Suppressor macrophage treated with lipopolysaccharide for 1 hour (primary cell): Measurements from ENCODE around the gene CD58.
"Not testable (repeated sequence)": the region's sequence is repeated elsewhere in the genome, so short reads cannot be mapped to it uniquely, and the experiment has no call there.

Experiments used
- DNase-seq, 3 donors: peaks; one replicate each; pipeline ENCODE4 v3.0.0-alpha.2; 2020 to 2022

The CD58 gene

GRCh38 chr1:116591951-116592605, 21.3 kb upstream of the CD58 start:
- DNase-seq = not testable (repeated sequence)

GRCh38 chr1:116591006-116591950, 20.5 kb upstream of the CD58 start:
- DNase-seq = peak in 1 of 3 donors; percentile 45

- DNase-seq = not testable (repeated sequence)
Measured at GRCh38 chr1:116590359-116591005, 19.7 kb upstream of the CD58 start.

- DNase-seq = peak in 2 of 3 donors; percentile 66 to 71
Measured at GRCh38 chr1:116589101-116589735, 18.4 kb upstream of the CD58 start.

GRCh38 chr1:116587501-116588227, 16.8 kb upstream of the CD58 start:
- DNase-seq = peak; percentile 45 to 72 (median 64)

- peak; percentile 81 to 90 (median 84) for DNase-seq
Measured at GRCh38 chr1:116586741-116587143, 15.9 kb upstream of the CD58 start.

- DNase-seq = no peak
Measured at GRCh38 chr1:116585886-116586285, 15.1 kb upstream of the CD58 start.

GRCh38 chr1:116581323-116581885, 10.6 kb upstream of the CD58 start:
- no peak for DNase-seq

- DNase-seq = no peak
Measured at GRCh38 chr1:116580446-116581322, 9.9 kb upstream of the CD58 start.

- DNase-seq = no peak
Measured at GRCh38 chr1:116579259-116579875, 8.5 kb upstream of the CD58 start.

- no peak for DNase-seq
Measured at GRCh38 chr1:116578581-116578980, 7.8 kb upstream of the CD58 start.

- DNase-seq = no peak
Measured at GRCh38 chr1:116577759-116578314, 7.0 kb upstream of the CD58 start.

GRCh38 chr1:116574581-116575291, 3.9 kb upstream of the CD58 start:
- DNase-seq = peak; percentile 75 to 83 (median 79)

GRCh38 chr1:116573431-116574095, 2.7 kb upstream of the CD58 start:
- peak; percentile 56 to 70 (median 58) for DNase-seq

GRCh38 chr1:116572771-116573430, 2.1 kb upstream of the CD58 start:
- DNase-seq = no peak

- no peak for DNase-seq
Measured at GRCh38 chr1:116572099-116572498, 1.3 kb upstream of the CD58 start.

GRCh38 chr1:116571215-116571919, 541 bp upstream of the CD58 start:
- peak; percentile 89 to 94 (median 90) for DNase-seq
